Measurements from ENCODE around the gene VANGL1. TPM values are rescaled to one million over a fixed set of nuclear protein-coding genes. Genes with fewer than 3 reads are reported as not detected.
A peak's percentile ranks its signal among the peaks of the same experiment; 100 is the strongest.

Gene VANGL1
- total and polyA plus RNA-seq, 4 donors = 1.6 to 10.9 (median 5.4) TPM

GRCh38 chr1:115732316-115732715 lies 90.5 kb downstream of the VANGL1 start:
- Histone ChIP-seq H3K36me3 (ENCODE audit: control insufficient read depth in 4 of 4, insufficient read depth in 4 of 4, low read length in 4 of 4) (peaks cover 0 to 7% (median 0%) of the 10 kb centered on the region in 4 donors), H3K9ac (ENCODE audit: insufficient read depth in 1 of 2, low read length in 2 of 2) (no peak overlapping the region), H3K4me3 (no peak overlapping the region), H3K27ac (ENCODE audit: low read depth in 1 of 2, low read length in 1 of 2) (no peak overlapping the region), H3K27me3 (ENCODE audit: control insufficient read depth in 3 of 3, insufficient read depth in 3 of 3, low read length in 2 of 3) (no peaks in the 10 kb centered on the region), H3K4me1 (ENCODE audit: control insufficient read depth in 5 of 5, insufficient read depth in 5 of 5, low read length in 5 of 5) (peaks cover 0 to 19% (median 0%) of the 10 kb centered on the region in 5 donors), H3K9me3 (ENCODE audit: control insufficient read depth in 4 of 4, insufficient read depth in 3 of 4, low read length in 3 of 4) (no peaks in the 10 kb centered on the region)
- WGBS, 2 donors = 29 to 32% methylated on average over 4 of the region's 4 CpGs
- DNase-seq (no peak), ATAC-seq (ENCODE audit: insufficient read depth, low FRiP score) (no peak)
- TF ChIP-seq, protein P1, sequence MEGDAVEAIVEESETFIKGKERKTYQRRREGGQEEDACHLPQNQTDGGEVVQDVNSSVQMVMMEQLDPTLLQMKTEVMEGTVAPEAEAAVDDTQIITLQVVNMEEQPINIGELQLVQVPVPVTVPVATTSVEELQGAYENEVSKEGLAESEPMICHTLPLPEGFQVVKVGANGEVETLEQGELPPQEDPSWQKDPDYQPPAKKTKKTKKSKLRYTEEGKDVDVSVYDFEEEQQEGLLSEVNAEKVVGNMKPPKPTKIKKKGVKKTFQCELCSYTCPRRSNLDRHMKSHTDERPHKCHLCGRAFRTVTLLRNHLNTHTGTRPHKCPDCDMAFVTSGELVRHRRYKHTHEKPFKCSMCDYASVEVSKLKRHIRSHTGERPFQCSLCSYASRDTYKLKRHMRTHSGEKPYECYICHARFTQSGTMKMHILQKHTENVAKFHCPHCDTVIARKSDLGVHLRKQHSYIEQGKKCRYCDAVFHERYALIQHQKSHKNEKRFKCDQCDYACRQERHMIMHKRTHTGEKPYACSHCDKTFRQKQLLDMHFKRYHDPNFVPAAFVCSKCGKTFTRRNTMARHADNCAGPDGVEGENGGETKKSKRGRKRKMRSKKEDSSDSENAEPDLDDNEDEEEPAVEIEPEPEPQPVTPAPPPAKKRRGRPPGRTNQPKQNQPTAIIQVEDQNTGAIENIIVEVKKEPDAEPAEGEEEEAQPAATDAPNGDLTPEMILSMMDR (IDR thresholded peaks at IDR 0.05; ENCODE audit: control extremely low read depth, extremely low read depth) = no peak

DNA sequence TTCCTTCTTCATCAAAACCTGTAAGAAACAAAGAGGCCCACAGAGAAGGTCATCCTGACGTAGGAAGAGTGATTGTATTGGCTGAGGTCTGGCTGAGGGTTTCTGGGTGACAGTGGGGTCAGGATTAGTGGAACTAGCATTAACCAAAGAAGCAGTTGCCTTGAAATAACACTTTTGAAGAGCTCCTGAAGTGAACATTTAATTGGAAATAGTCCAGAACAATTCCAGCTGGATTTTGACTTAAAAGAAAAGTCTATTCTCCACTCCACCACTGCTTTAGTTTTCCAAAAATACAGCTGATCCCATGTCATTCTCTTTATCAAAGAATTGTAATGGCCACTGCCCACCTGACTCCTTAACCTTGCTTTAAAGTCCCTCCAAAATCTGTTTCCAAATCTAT lies 99.0 kb downstream of the VANGL1 start:
- TF ChIP-seq, protein P1 (IDR thresholded peaks at IDR 0.05; ENCODE audit: control extremely low read depth, extremely low read depth) = no peak
- peaks cover 0 to 12% (median 3%) of the 10 kb centered on the region in 5 donors for H3K4me1 ChIP-seq (ENCODE audit: control insufficient read depth in 5 of 5, insufficient read depth in 5 of 5, low read length in 5 of 5)
- no peaks in the 10 kb centered on the region for H3K9me3 ChIP-seq (ENCODE audit: control insufficient read depth in 4 of 4, insufficient read depth in 3 of 4, low read length in 3 of 4)
- no peaks in the 10 kb centered on the region for H3K27me3 ChIP-seq (ENCODE audit: control insufficient read depth in 3 of 3, insufficient read depth in 3 of 3, low read length in 2 of 3)
- peak in 2 of 3 donors; percentile 45 to 70 for DNase-seq
- 55 to 60% methylated on average over 1 of the region's 1 CpG for WGBS, 2 donors
- peaks cover 0 to 11% (median 0%) of the 10 kb centered on the region in 4 donors for H3K36me3 ChIP-seq (ENCODE audit: control insufficient read depth in 4 of 4, insufficient read depth in 4 of 4, low read length in 4 of 4)
- no peak overlapping the region for H3K27ac ChIP-seq (ENCODE audit: low read depth in 1 of 2, low read length in 1 of 2)
- no peak overlapping the region for H3K4me3 ChIP-seq
- ATAC-seq (ENCODE audit: insufficient read depth, low FRiP score) = no peak
- no peak overlapping the region for H3K9ac ChIP-seq (ENCODE audit: insufficient read depth in 1 of 2, low read length in 2 of 2)

DNA sequence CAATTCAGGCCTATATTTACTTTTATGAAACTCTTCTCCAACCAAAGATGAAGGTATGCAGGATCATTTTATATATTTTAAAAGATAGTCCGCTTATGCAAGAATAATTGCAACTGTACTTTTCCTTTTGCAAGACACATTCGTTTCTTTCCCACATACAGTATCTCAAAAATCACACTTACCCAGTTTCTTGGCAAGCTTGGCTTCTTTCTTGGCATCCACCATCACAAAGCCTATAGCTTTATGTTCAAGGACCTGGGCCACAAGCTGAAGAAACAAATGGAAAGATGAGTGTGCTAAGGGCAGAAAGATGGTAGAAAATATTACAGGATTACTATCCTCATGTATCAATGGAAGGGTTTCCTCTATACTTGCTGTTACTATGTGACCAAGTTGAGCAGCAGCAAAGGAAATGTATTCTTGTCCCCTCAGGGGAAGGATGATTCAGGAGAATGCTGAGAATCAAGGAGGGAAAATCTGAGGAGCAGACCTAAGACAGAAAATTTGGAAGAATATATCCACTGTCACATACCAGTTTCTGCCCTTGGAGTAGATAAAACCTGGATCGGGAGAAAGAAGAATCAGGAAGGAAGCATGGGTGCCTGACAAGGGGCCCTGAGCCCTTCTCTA lies 103.0 kb downstream of the VANGL1 start:
- no peak overlapping the region for H3K9ac ChIP-seq (ENCODE audit: insufficient read depth in 1 of 2, low read length in 2 of 2)
- H3K27ac ChIP-seq (ENCODE audit: low read depth in 1 of 2, low read length in 1 of 2) = no peak overlapping the region
- TF ChIP-seq, protein P1 (IDR thresholded peaks at IDR 0.05; ENCODE audit: control extremely low read depth, extremely low read depth) = no peak
- DNase-seq = peak in 2 of 3 donors; percentile 50 to 52
- H3K9me3 ChIP-seq (ENCODE audit: control insufficient read depth in 4 of 4, insufficient read depth in 3 of 4, low read length in 3 of 4) = peaks cover 0 to 3% (median 0%) of the 10 kb centered on the region in 4 donors
- no peak for ATAC-seq (ENCODE audit: insufficient read depth, low FRiP score)
- WGBS, 2 donors = 76 to 87% methylated on average over 3 of the region's 3 CpGs
- peaks cover 0 to 23% (median 3%) of the 10 kb centered on the region in 5 donors for H3K4me1 ChIP-seq (ENCODE audit: control insufficient read depth in 5 of 5, insufficient read depth in 5 of 5, low read length in 5 of 5)
- no peak overlapping the region for H3K4me3 ChIP-seq
- H3K36me3 ChIP-seq (ENCODE audit: control insufficient read depth in 4 of 4, insufficient read depth in 4 of 4, low read length in 4 of 4) = peaks cover 0 to 8% (median 0%) of the 10 kb centered on the region in 4 donors
- H3K27me3 ChIP-seq (ENCODE audit: control insufficient read depth in 3 of 3, insufficient read depth in 3 of 3, low read length in 2 of 3) = no peaks in the 10 kb centered on the region

Data from lung (tissue), 12 donors.